Neural progenitor cell (in vitro differentiated cells): ENCODE results near the gene TMEM273. TPM values are rescaled to one million over a fixed set of nuclear protein-coding genes. Genes with fewer than 3 reads are reported as not detected.
A peak's percentile ranks its signal among the peaks of the same experiment; 100 is the strongest.

Experiments used
- DNase-seq: peaks from one replicate; pipeline ENCODE4 v3.0.0-alpha.2; 2016; ENCODE audit warnings: low spot score
- H2AFZ ChIP-seq: fragments of 200-600 bp; sonication (generic); replicated peaks from 2 replicates; pipeline ENCODE4 v1.6.1; 2016; ENCODE audit warnings: antibody characterized with exemption
- H3F3A ChIP-seq: fragments of 200-600 bp; sonication (generic); 2 replicates; pipeline ENCODE4 v1.6.1; 2016; ENCODE audit warnings: antibody characterized with exemption, low read depth
- H3K27ac ChIP-seq: fragments of 200-600 bp; sonication (generic); 2 replicates; pipeline ENCODE4 v1.5.1; 2016; ENCODE audit warnings: mild to moderate bottlenecking
- H3K27me3 ChIP-seq: fragments of 200-600 bp; sonication (generic); 2 replicates; pipeline ENCODE4 v1.6.1; 2016; ENCODE audit warnings: mild to moderate bottlenecking, moderate library complexity
- H3K36me3 ChIP-seq: fragments of 200-600 bp; sonication (generic); 2 replicates; pipeline ENCODE4 v1.5.1; 2016
- H3K4me1 ChIP-seq: fragments of 200-600 bp; sonication (generic); 2 replicates; pipeline ENCODE4 v1.6.1; 2016; ENCODE audit warnings: mixed run types
- H3K4me2 ChIP-seq: fragments of 200-600 bp; sonication (generic); 2 replicates; pipeline ENCODE4 v1.6.1; 2016
- H3K4me3 ChIP-seq: fragments of 200-600 bp; sonication (generic); 2 replicates; pipeline ENCODE4 v1.5.1; 2016
- H3K79me2 ChIP-seq: fragments of 200-600 bp; sonication (generic); 2 replicates; pipeline ENCODE4 v1.6.1; 2016; ENCODE audit warnings: low read depth
- H3K9ac ChIP-seq: fragments of 200-600 bp; sonication (generic); 2 replicates; pipeline ENCODE4 v1.6.1; 2016
- H3K9me3 ChIP-seq: fragments of 200-600 bp; sonication (generic); 2 replicates; pipeline ENCODE4 v1.5.1; 2016; ENCODE audit warnings: low read depth
- H4K20me1 ChIP-seq: fragments of 200-600 bp; sonication (generic); 2 replicates; pipeline ENCODE4 v1.6.1; 2016; ENCODE audit warnings: low read depth
- H3K27ac Mint-ChIP-seq: 3 replicates; pipeline ENCODE4 v1.8.0; 2021; ENCODE audit warnings: mixed read lengths
- H3K27me3 Mint-ChIP-seq: 2 replicates; pipeline ENCODE4 v1.8.0; 2022; ENCODE audit warnings: low read depth, mild to moderate bottlenecking, inconsistent platforms, moderate library complexity, mixed read lengths; ENCODE audit not compliant: insufficient read depth
- H3K36me3 Mint-ChIP-seq: 3 replicates; pipeline ENCODE4 v1.8.0; 2021; ENCODE audit warnings: mixed read lengths
- H3K4me1 Mint-ChIP-seq: 3 replicates; pipeline ENCODE4 v1.8.0; 2021; ENCODE audit warnings: mixed read lengths
- H3K4me3 Mint-ChIP-seq: 3 replicates; pipeline ENCODE4 v1.8.0; 2021; ENCODE audit warnings: mild to moderate bottlenecking, moderate library complexity, mixed read lengths
- H3K9me3 Mint-ChIP-seq: 3 replicates; pipeline ENCODE4 v1.8.0; 2020; ENCODE audit warnings: mixed read lengths
- EZH2 ChIP-seq: fragments of 200-600 bp; sonication (generic); IDR thresholded peaks from 2 replicates; pipeline ENCODE4 v1.6.1; 2017; ENCODE audit warnings: antibody characterized with exemption, mild to moderate bottlenecking, moderate library complexity
- EZH2phosphoT487 ChIP-seq: fragments of 200-600 bp; sonication (generic); IDR thresholded peaks from 2 replicates; pipeline ENCODE4 v1.6.1; 2017; ENCODE audit warnings: antibody characterized with exemption
- total RNA-seq: library from RNA; depleted of rRNA; stranded (reverse); fragments of >200 nt; gene quantifications from 2 replicates; pipeline ENCODE4 v1.2.3, GENCODE V29; 2015; ENCODE audit warnings: low replicate concordance
- TF ChIP-seq, protein P1 (sequence below): fragments of 200-600 bp; sonication (generic); IDR thresholded peaks from 2 replicates; pipeline ENCODE4 v1.5.1; 2017; ENCODE audit warnings: antibody characterized with exemption, mild to moderate bottlenecking

The TMEM273 gene
- total RNA-seq, 1 donor from 2014 or later: not detected

DNA sequence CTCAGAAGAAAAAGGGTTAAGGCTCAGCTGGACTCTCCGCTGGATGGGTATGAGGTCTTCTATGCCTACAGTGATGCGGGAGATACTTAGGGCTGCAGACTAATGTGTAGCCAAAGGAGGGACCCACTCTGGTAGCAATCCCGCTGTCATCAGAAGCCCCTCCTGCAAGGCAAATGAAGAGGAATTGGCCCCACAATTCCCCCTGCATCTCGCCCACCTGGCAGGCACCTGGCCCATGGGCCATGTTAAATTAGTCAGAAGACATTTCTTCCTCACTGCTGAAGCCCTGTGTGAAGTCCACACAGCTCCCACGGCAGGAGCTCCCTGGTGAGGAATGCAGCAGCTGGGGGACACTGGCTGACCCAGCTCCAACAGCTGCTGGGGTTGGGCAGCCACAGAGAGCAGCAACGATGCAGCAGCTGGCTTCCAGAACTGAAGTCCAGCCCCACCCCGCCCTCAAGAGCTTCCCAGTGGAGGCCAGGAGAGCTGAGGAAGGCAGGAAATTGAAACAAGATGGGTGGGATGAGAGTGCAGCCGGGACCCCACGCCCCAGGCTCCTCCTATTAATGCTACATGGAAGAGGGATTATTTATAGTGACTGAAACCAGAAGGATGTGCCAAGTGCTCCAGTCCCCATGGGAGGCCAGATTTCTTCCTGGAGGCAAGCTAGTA lies 78.4 kb downstream of the TMEM273 start:
- peaks cover 4% of the 10 kb centered on the region for H3K4me1 ChIP-seq
- no peaks in the 10 kb centered on the region for H3K79me2 ChIP-seq
- TF ChIP-seq, protein P1, sequence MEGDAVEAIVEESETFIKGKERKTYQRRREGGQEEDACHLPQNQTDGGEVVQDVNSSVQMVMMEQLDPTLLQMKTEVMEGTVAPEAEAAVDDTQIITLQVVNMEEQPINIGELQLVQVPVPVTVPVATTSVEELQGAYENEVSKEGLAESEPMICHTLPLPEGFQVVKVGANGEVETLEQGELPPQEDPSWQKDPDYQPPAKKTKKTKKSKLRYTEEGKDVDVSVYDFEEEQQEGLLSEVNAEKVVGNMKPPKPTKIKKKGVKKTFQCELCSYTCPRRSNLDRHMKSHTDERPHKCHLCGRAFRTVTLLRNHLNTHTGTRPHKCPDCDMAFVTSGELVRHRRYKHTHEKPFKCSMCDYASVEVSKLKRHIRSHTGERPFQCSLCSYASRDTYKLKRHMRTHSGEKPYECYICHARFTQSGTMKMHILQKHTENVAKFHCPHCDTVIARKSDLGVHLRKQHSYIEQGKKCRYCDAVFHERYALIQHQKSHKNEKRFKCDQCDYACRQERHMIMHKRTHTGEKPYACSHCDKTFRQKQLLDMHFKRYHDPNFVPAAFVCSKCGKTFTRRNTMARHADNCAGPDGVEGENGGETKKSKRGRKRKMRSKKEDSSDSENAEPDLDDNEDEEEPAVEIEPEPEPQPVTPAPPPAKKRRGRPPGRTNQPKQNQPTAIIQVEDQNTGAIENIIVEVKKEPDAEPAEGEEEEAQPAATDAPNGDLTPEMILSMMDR: no peak
- TF ChIP-seq EZH2 (no peak), EZH2phosphoT487 (no peak)
- no peaks in the 10 kb centered on the region for H3K9me3 ChIP-seq
- no peak overlapping the region for H3K4me2 ChIP-seq
- no peaks in the 10 kb centered on the region for H3K9me3 Mint-ChIP-seq
- H2AFZ ChIP-seq: no peak overlapping the region
- DNase-seq: no peak
- no peak overlapping the region for H3K4me3 ChIP-seq
- H3F3A ChIP-seq: peaks cover 9% of the 10 kb centered on the region
- peaks cover 6% of the 10 kb centered on the region for H3K4me1 Mint-ChIP-seq
- H3K4me3 Mint-ChIP-seq: no peak overlapping the region
- H3K27ac Mint-ChIP-seq: peak overlapping the region; percentile 54
- no peak overlapping the region for H3K9ac ChIP-seq
- no peaks in the 10 kb centered on the region for H3K36me3 ChIP-seq
- H3K27me3 Mint-ChIP-seq: peaks cover 5% of the 10 kb centered on the region
- peaks cover 3% of the 10 kb centered on the region for H3K36me3 Mint-ChIP-seq
- H3K27me3 ChIP-seq: peaks cover 15% of the 10 kb centered on the region
- no peak overlapping the region for H3K27ac ChIP-seq
- no peaks in the 10 kb centered on the region for H4K20me1 ChIP-seq

DNA sequence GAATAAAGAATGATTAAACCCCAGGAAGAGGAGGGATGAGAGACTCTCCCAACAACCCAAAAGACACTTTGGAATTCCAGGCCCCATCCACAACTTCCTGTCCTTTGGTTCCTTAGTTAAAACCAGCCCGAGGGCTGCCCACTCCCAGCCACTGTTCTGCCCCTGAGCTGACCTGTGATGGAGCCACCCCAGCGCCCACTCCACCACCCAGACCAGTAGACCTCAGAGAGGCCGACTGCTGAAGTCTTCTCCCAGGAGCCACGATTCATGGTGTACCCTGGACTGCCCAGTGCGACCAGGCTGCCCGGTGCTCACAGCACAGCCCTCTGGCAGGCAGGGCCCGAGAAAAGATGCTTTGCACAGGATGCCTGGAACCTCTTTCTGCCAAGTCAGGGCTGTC lies 79.5 kb downstream of the TMEM273 start:
- no peak overlapping the region for H3K4me3 ChIP-seq
- no peaks in the 10 kb centered on the region for H3K4me1 ChIP-seq
- Mint-ChIP-seq H3K4me3 (no peak overlapping the region), H3K27me3 (peaks cover 3% of the 10 kb centered on the region), H3K9me3 (no peaks in the 10 kb centered on the region), H3K36me3 (peaks cover 3% of the 10 kb centered on the region), H3K4me1 (peaks cover 6% of the 10 kb centered on the region), H3K27ac (no peak overlapping the region)
- no peak overlapping the region for H3K9ac ChIP-seq
- H3K4me2 ChIP-seq: no peak overlapping the region
- H3K27ac ChIP-seq: no peak overlapping the region
- no peaks in the 10 kb centered on the region for H4K20me1 ChIP-seq
- no peaks in the 10 kb centered on the region for H3K79me2 ChIP-seq
- H2AFZ ChIP-seq: no peak overlapping the region
- DNase-seq: no peak
- TF ChIP-seq EZH2phosphoT487 (no peak), EZH2 (no peak)
- TF ChIP-seq, protein P1: no peak
- peaks cover 4% of the 10 kb centered on the region for H3K27me3 ChIP-seq
- H3F3A ChIP-seq: no peaks in the 10 kb centered on the region
- H3K36me3 ChIP-seq: no peaks in the 10 kb centered on the region
- no peaks in the 10 kb centered on the region for H3K9me3 ChIP-seq

DNA sequence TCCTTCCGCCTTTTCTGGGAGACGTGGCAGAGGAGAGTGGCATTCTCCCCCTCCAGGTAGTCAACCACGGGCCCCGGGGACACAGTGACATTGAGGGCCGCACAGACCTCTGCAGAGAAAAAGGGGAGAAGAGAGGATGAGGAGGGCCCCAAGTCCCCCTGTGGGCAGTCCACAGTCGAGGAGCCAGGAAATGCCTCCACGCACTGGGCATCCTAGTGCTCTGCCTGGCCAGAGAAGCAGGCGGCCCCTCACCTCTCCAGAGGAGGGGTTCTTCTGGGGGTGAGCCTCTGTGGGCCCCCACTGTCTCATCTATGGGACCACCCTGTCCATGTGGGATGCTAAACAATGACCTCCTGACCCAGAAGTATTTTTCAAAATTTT lies 80.3 kb downstream of the TMEM273 start:
- Histone ChIP-seq H3F3A (no peaks in the 10 kb centered on the region), H2AFZ (no peak overlapping the region), H3K79me2 (no peaks in the 10 kb centered on the region), H3K9me3 (no peaks in the 10 kb centered on the region), H3K4me3 (no peak overlapping the region), H3K27ac (no peak overlapping the region), H3K9ac (no peak overlapping the region), H3K4me1 (no peaks in the 10 kb centered on the region), H3K36me3 (no peaks in the 10 kb centered on the region), H3K4me2 (no peak overlapping the region), H4K20me1 (no peaks in the 10 kb centered on the region), H3K27me3 (no peaks in the 10 kb centered on the region)
- Mint-ChIP-seq H3K4me3 (no peak overlapping the region), H3K4me1 (peaks cover 6% of the 10 kb centered on the region), H3K27me3 (peaks cover 3% of the 10 kb centered on the region), H3K27ac (no peak overlapping the region), H3K9me3 (no peaks in the 10 kb centered on the region), H3K36me3 (peaks cover 3% of the 10 kb centered on the region)
- no peak for DNase-seq
- no peak for TF ChIP-seq EZH2phosphoT487

DNA sequence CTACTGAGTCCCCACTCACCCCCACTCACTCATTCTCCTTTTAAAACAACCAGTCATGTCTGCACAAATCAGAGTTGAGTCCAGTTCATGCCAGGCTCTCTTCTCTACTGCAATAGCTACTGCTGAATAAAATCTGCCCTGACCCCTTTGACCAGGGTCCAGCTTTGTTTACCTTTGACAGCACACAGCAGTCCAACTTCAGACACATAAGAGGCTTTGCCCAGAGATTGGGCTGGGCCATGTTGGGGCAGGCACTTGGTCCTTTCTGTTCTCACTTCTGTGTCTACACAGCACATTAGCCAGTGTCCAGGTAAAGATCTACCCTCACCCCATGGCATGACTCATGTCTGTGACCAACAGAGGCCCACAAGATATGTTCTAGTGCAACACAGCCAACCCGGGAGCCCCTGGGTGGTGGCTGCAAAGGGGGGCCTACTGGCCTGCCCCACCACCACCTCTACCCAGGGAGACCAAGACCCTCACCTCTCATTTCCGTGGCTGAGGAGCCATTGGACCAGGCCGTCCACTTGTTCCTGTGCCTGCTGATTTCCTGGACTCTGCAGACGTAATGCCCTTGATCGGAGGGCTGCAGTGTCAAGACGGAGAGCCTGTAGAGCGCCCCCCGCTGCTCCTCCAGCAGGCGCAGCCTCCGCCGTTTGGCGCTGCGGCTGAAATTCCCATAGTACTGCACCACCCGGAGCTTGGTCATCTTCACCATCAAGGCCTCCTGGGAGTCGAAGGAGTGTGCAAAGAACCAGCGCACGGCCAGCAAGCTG lies 80.9 kb downstream of the TMEM273 start:
- no peak overlapping the region for H3K4me3 Mint-ChIP-seq

More for the DNA sequence above, 80.9 kb downstream of the TMEM273 start:
- Histone ChIP-seq H3K4me3 (no peak overlapping the region), H3K36me3 (no peaks in the 10 kb centered on the region), H3K27ac (no peak overlapping the region), H3F3A (no peaks in the 10 kb centered on the region), H3K4me1 (no peaks in the 10 kb centered on the region), H3K27me3 (no peaks in the 10 kb centered on the region), H2AFZ (no peak overlapping the region), H3K79me2 (no peaks in the 10 kb centered on the region), H3K9ac (no peak overlapping the region), H4K20me1 (no peaks in the 10 kb centered on the region), H3K9me3 (no peaks in the 10 kb centered on the region), H3K4me2 (no peak overlapping the region)
- H3K9me3 Mint-ChIP-seq: no peaks in the 10 kb centered on the region
- H3K36me3 Mint-ChIP-seq: peaks cover 3% of the 10 kb centered on the region
- H3K27ac Mint-ChIP-seq: no peak overlapping the region
- peaks cover 6% of the 10 kb centered on the region for H3K4me1 Mint-ChIP-seq
- no peaks in the 10 kb centered on the region for H3K27me3 Mint-ChIP-seq
- DNase-seq: no peak
- no peak for TF ChIP-seq EZH2
- no peak for TF ChIP-seq EZH2phosphoT487
- TF ChIP-seq, protein P1: no peak
